OCI-LY7 (cell line): Measurements from ENCODE around the gene TMEM143.

Experiments
- EZH2phosphoT487 ChIP-seq: fragments of 200-600 bp; sonication (generic); IDR thresholded peaks from 2 replicates; pipeline ENCODE4 v1.6.1; 2018; ENCODE audit warnings: low read depth, borderline replicate concordance, mild to moderate bottlenecking, mixed run types, antibody characterized with exemption, low read length, moderate library complexity, mixed read lengths
- TF ChIP-seq, protein P1 (sequence below): fragments of 200-600 bp; sonication (generic); conservative IDR thresholded peaks from 2 replicates; pipeline ENCODE4 v1.5.1; 2014; ENCODE audit warnings: mild to moderate bottlenecking, antibody characterized with exemption, low read length, moderate library complexity, mixed read lengths

DNA sequence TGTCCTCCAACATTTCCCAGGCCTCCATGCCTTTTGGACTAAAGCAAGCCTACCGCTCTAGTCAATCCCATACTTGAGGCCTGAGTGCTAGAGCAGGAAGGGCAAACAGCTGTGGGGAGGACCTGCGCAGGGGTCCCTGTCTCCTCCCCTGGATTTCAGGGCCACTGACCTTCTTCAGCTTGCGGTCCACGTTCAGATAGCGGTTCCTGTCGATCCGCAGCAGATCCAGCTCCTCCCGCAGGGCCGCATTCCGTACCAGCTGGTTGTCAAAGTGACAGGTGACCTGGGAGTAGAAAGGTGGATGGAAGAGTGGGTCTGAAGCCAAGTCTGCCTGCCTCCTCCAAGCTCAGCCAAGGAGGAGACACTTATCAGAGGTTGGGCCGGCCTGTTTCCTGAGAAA is 52.4 kb downstream of the TMEM143 start:
- TF ChIP-seq, protein P1, sequence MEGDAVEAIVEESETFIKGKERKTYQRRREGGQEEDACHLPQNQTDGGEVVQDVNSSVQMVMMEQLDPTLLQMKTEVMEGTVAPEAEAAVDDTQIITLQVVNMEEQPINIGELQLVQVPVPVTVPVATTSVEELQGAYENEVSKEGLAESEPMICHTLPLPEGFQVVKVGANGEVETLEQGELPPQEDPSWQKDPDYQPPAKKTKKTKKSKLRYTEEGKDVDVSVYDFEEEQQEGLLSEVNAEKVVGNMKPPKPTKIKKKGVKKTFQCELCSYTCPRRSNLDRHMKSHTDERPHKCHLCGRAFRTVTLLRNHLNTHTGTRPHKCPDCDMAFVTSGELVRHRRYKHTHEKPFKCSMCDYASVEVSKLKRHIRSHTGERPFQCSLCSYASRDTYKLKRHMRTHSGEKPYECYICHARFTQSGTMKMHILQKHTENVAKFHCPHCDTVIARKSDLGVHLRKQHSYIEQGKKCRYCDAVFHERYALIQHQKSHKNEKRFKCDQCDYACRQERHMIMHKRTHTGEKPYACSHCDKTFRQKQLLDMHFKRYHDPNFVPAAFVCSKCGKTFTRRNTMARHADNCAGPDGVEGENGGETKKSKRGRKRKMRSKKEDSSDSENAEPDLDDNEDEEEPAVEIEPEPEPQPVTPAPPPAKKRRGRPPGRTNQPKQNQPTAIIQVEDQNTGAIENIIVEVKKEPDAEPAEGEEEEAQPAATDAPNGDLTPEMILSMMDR: no peak
- TF ChIP-seq EZH2phosphoT487: no peak
